Testis (tissue), 3 donors: ENCODE data around the gene PLD1. TPM values are rescaled to one million over a fixed set of nuclear protein-coding genes. Genes with fewer than 3 reads are reported as not detected.

Experiments
- DNase-seq: peaks from one replicate; pipeline ENCODE4 v3.0.0-alpha.2; 2019
- H3K27ac ChIP-seq, 2 donors: fragments of 200-600 bp; sonication (generic); one replicate each; pipeline ENCODE4 v1.5.1; 2019
- H3K27me3 ChIP-seq: fragments of 200-600 bp; sonication (generic); one replicate; pipeline ENCODE4 v1.5.1; 2019
- H3K36me3 ChIP-seq: fragments of 200-600 bp; sonication (generic); one replicate; pipeline ENCODE4 v1.5.1; 2017; ENCODE audit warnings: low read depth; ENCODE audit errors: missing control alignments
- H3K4me1 ChIP-seq: fragments of 200-600 bp; sonication (generic); one replicate; pipeline ENCODE4 v1.5.1; 2019
- H3K4me3 ChIP-seq, 2 donors: fragments of 200-600 bp; sonication (generic); one replicate each; pipeline ENCODE4 v1.5.1; 2017 to 2019
- H3K9me3 ChIP-seq: fragments of 200-600 bp; sonication (generic); one replicate; pipeline ENCODE4 v1.5.1; 2017
- CTCF ChIP-seq, 3 experiments: fragments of 450-650 bp in 2 of 3; fragments of 200-600 bp in 1 of 3; sonication (generic) in 1 of 3; IDR thresholded peaks; one replicate each; pipeline ENCODE4 v1.5.1; 2016 to 2019; ENCODE audit warnings: antibody characterized with exemption in 3 of 3, mild to moderate bottlenecking in 2 of 3, moderate library complexity in 1 of 3
- POLR2A ChIP-seq: fragments of 450-650 bp; IDR thresholded peaks from one replicate; pipeline ENCODE4 v1.6.1; 2017; ENCODE audit warnings: antibody characterized with exemption, mild to moderate bottlenecking, moderate library complexity
- WGBS, 2 donors: methylation state at CpG; one replicate each; pipeline ENCODE4 v1.1.5; 2018; 5-methylcytosine and 5-hydroxymethylcytosine counted together
- intact Hi-C: fragments of 100-400 bp; cut with DNase I; formaldehyde crosslinking; loops from one replicate; pipeline ENCODE4 v1.15.1; 2023; ENCODE audit warnings: low total_unique reads
- polyA plus RNA-seq: library from polyadenylated mRNA; stranded (reverse); fragments of 350-450 nt; fragmentation: Illumina TruSeq; extraction: RNeasy Lipid Tissue Mini Kit (QIAGEN cat#74804); gene quantifications from one replicate; pipeline ENCODE4 v1.2.3, GENCODE V29; 2014; ENCODE audit warnings: low read depth, low replicate concordance; ENCODE audit not compliant: insufficient read depth
- total RNA-seq, 2 donors: library from RNA; depleted of rRNA; stranded (reverse); fragments of >200 nt; gene quantifications; one replicate each; pipeline ENCODE4 v1.2.3, GENCODE V29; 2016

Gene PLD1
- total and polyA plus RNA-seq, 3 donors from 2014 or later, result 10.7 to 27.4 (median 19.1) TPM

DNA sequence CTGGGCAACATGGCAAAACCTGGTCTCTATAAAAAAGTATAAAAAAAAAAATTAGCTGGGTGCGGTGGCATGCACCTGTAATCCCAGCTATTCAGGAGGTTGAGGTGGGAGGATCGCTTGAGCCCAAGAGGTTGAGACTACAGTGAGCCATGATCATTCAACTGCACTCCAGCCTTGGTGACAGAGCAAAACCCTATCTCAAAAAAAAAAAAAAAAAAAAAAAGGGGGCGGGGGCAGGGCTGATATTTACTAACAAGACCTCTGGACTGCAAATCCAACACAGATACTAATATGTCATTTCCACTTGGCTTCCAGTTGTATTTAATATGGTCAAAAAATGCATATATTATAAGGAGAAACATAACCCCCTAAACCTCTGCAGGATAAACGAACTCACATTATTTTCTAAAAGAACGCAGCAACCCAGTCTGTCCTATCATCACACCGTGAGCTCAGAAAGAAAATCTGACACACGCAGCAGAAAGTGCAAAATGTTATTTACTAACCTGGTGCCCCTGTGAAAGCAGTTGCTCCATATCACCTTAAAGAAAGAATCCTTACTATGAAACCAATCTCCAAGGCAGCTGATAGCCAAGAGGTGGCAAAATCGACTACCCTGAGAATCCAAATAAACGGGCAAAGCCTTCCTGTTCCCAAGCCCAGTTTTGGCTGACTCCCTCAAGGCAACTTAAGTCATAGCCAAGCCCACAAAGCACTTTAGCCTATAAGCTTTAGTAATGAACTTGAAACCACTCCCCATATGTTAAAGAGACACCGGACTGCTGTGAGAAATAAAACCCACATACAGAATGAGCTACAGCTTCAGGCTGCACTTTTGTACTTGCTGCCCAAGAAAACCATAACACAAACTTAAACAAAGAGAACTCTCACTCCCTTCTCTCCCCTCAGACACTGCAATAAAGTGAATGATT lies 39.3 kb downstream of the PLD1 start:
- Histone ChIP-seq H3K27me3 (no peaks in the 10 kb centered on the region), H3K27ac (peak overlapping the region in 1 of 2 donors; percentile 60), H3K4me1 (peaks cover 11% of the 10 kb centered on the region), H3K9me3 (no peaks in the 10 kb centered on the region), H3K4me3 (peak overlapping the region; percentile 39 to 40), H3K36me3 (no peaks in the 10 kb centered on the region)
- intact Hi-C loops, result loop anchor here (10.0 kb wide), 1 partner anchor 116 kb away; no protein-coding TSS in a partner anchor
- 48 to 54% methylated on average over 10 of the region's 10 CpGs for WGBS, 2 donors
- DNase-seq, result peak; percentile 78
- TF ChIP-seq POLR2A (peak; percentile 42), CTCF (IDR thresholded peaks at IDR 0.05) (no peak)

GRCh38 chr3:171769461-171769860 lies 40.8 kb downstream of the PLD1 start:
- no peak overlapping the region for H3K4me3 ChIP-seq
- H3K4me1 ChIP-seq, result peaks cover 11% of the 10 kb centered on the region
- intact Hi-C loops, result no loop called here
- DNase-seq, result no peak
- no peaks in the 10 kb centered on the region for H3K36me3 ChIP-seq
- WGBS, 2 donors, result 49 to 57% methylated on average over 3 of the region's 3 CpGs
- H3K9me3 ChIP-seq, result no peaks in the 10 kb centered on the region
- TF ChIP-seq CTCF (IDR thresholded peaks at IDR 0.05), result no peak
- TF ChIP-seq POLR2A, result no peak
- H3K27ac ChIP-seq, result no peak overlapping the region
- no peaks in the 10 kb centered on the region for H3K27me3 ChIP-seq

DNA sequence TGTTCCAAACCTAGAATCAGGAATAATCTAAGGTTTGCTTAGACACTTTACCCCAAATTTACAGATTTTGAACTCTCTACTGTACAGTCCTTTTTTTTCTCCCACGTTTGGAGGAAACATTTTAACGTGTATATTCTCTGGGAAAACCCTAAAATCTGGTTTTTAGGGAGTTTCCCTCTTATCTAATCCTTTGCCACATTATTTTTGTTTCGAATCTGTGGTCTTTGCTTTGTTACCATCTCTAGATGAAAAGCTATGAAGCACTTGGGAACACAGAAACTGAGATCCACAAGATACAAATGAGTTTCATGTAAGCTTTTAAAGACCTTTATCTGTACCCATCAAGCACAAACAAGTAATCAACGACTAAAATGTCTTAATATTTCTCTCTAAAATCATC lies 41.3 kb downstream of the PLD1 start:
- Histone ChIP-seq H3K27ac (no peak overlapping the region), H3K9me3 (no peaks in the 10 kb centered on the region), H3K36me3 (no peaks in the 10 kb centered on the region), H3K4me1 (peaks cover 11% of the 10 kb centered on the region), H3K4me3 (no peak overlapping the region), H3K27me3 (no peaks in the 10 kb centered on the region)
- TF ChIP-seq CTCF (IDR thresholded peaks at IDR 0.05), result no peak
- no peak for TF ChIP-seq POLR2A
- DNase-seq, result no peak
- intact Hi-C loops, result no loop called here
- WGBS, 2 donors, result 30 to 32% methylated on average over 4 of the region's 4 CpGs

GRCh38 chr3:171768281-171768900 lies 41.9 kb downstream of the PLD1 start:
- intact Hi-C loops, result no loop called here

More at GRCh38 chr3:171768281-171768900, 41.9 kb downstream of the PLD1 start:
- H3K27ac ChIP-seq, result no peak overlapping the region
- TF ChIP-seq CTCF (IDR thresholded peaks at IDR 0.05) (no peak), POLR2A (no peak)
- no peak for DNase-seq
- H3K4me1 ChIP-seq, result peaks cover 11% of the 10 kb centered on the region
- no peaks in the 10 kb centered on the region for H3K9me3 ChIP-seq
- 64 to 72% methylated on average over 10 of the region's 10 CpGs for WGBS, 2 donors
- no peak overlapping the region for H3K4me3 ChIP-seq
- no peaks in the 10 kb centered on the region for H3K36me3 ChIP-seq
- no peaks in the 10 kb centered on the region for H3K27me3 ChIP-seq
